WERI-Rb-1 (cell line): Measurements from ENCODE around the gene ZRANB2.

ENCODE experiments used
- DNase-seq: peaks from one replicate; pipeline ENCODE4 v3.0.0-alpha.2; 2020
- H3K27ac ChIP-seq: fragments of 250-450 bp; sonication (Bioruptor Pico); 2 replicates; pipeline ENCODE4 v1.5.1; 2020; ENCODE audit warnings: mild to moderate bottlenecking, moderate library complexity
- H3K27me3 ChIP-seq: fragments of 250-450 bp; sonication (Bioruptor Pico); 2 replicates; pipeline ENCODE4 v1.5.1; 2021; ENCODE audit warnings: mild to moderate bottlenecking, low read depth, moderate library complexity; ENCODE audit not compliant: insufficient read depth, severe bottlenecking
- H3K36me3 ChIP-seq: fragments of 250-450 bp; sonication (Bioruptor Pico); 2 replicates; pipeline ENCODE4 v1.5.1; 2020; ENCODE audit warnings: mild to moderate bottlenecking, moderate library complexity
- H3K4me3 ChIP-seq: 2 replicates; pipeline ENCODE4 v1.5.1; 2011; ENCODE audit warnings: low read depth, mild to moderate bottlenecking, control low read depth, low read length
- H3K9me3 ChIP-seq: fragments of 250-450 bp; sonication (Bioruptor Pico); 2 replicates; pipeline ENCODE4 v1.5.1; 2021; ENCODE audit warnings: mild to moderate bottlenecking, moderate library complexity; ENCODE audit not compliant: severe bottlenecking
- CTCF ChIP-seq: IDR thresholded peaks from 2 replicates; pipeline ENCODE4 v1.5.1; 2011; ENCODE audit warnings: low read depth, mild to moderate bottlenecking, control low read depth, inconsistent platforms, low read length

ZRANB2 gene

GRCh38 chr1:71080739-71081696, at the start of gene ZRANB2:
Gene ZRANB2, minus strand, starts transcription at chr1:71081035. Its CDS starts 40 bp downstream, at chr1:71080995.
- TF ChIP-seq CTCF: peak; percentile 47
- Histone ChIP-seq H3K27ac (peak within 1 kb of the TSS; percentile 96), H3K36me3 (peaks cover 38% of the 10 kb centered on the region), H3K4me3 (peak within 1 kb of the TSS; percentile 78), H3K9me3 (no peaks in the 10 kb centered on the region), H3K27me3 (no peaks in the 10 kb centered on the region)
- peak; percentile 94 for DNase-seq

GRCh38 chr1:71128060-71128459, 47.2 kb upstream of the ZRANB2 start:
- Histone ChIP-seq H3K27ac (no peak overlapping the region), H3K27me3 (no peaks in the 10 kb centered on the region), H3K36me3 (no peaks in the 10 kb centered on the region), H3K4me3 (no peak overlapping the region), H3K9me3 (no peaks in the 10 kb centered on the region)
- DNase-seq: no peak
- TF ChIP-seq CTCF: no peak

GRCh38 chr1:71118086-71118485, 37.3 kb upstream of the ZRANB2 start:
- no peak for TF ChIP-seq CTCF
- Histone ChIP-seq H3K27me3 (no peaks in the 10 kb centered on the region), H3K27ac (no peak overlapping the region), H3K36me3 (no peaks in the 10 kb centered on the region), H3K4me3 (no peak overlapping the region), H3K9me3 (no peaks in the 10 kb centered on the region)
- no peak for DNase-seq

- Histone ChIP-seq H3K27ac (no peak overlapping the region), H3K36me3 (no peaks in the 10 kb centered on the region), H3K4me3 (no peak overlapping the region), H3K9me3 (no peaks in the 10 kb centered on the region), H3K27me3 (no peaks in the 10 kb centered on the region)
- TF ChIP-seq CTCF: no peak
- no peak for DNase-seq
Observed at GRCh38 chr1:71116729-71117128, 35.9 kb upstream of the ZRANB2 start.

GRCh38 chr1:71106658-71107322, 26.0 kb upstream of the ZRANB2 start:
- no peak overlapping the region for H3K27ac ChIP-seq
- H3K4me3 ChIP-seq: no peak overlapping the region
- no peaks in the 10 kb centered on the region for H3K27me3 ChIP-seq
- H3K36me3 ChIP-seq: no peaks in the 10 kb centered on the region
- H3K9me3 ChIP-seq: no peaks in the 10 kb centered on the region
- TF ChIP-seq CTCF: no peak
- DNase-seq: no peak
